Measurements from ENCODE around the gene CPSF7.

Gene CPSF7

DNA sequence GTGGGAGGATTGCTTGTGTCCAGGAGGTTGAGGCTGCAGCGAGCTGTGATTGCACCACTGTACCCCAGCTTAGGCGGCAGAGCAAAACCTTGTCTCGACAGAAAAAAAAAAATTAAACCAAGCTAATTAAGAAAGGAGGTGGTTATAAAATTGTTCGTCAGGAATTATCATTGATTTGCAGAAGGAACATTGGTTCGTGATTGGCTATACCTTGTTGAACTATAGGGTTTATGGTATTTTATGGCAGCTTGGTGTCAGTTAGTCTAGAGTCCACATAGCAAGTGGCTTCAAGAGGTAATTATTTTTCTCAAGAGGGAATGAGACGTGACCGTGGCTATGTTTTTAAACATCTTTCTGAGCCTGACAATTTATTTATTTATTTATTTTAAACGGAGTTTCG lies 48.9 kb downstream of the CPSF7 start:
- no peak for DNase-seq

DNA sequence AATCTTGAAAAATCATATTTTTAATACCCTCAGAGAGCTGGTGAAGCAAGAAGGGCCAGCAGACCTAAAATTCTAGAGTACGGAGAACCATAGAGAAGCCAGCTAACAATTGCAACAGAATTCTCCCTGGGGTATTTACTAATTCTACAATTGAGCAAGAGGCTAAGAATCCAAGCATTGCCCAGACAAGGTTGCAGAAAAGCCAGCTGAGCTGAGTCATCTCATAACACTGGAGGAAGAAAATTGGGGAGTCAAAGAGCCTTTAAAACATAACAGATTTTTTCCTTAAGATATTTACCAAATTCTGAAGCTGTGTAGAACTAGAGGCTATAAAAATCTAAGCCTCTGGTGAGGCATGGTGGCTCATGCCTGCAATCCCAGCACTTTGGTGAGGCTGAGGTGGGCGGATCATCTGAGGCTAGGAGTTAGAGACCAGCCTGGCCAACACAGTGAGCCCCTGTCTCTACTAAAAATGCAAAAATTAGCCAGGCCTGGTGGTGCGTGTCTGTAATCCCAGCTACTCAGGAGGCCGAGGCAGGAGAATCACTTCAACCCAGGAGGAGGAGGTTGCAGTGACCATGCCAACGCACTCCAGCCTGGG lies 51.0 kb downstream of the CPSF7 start:
- peak; percentile 93 for DNase-seq

DNA sequence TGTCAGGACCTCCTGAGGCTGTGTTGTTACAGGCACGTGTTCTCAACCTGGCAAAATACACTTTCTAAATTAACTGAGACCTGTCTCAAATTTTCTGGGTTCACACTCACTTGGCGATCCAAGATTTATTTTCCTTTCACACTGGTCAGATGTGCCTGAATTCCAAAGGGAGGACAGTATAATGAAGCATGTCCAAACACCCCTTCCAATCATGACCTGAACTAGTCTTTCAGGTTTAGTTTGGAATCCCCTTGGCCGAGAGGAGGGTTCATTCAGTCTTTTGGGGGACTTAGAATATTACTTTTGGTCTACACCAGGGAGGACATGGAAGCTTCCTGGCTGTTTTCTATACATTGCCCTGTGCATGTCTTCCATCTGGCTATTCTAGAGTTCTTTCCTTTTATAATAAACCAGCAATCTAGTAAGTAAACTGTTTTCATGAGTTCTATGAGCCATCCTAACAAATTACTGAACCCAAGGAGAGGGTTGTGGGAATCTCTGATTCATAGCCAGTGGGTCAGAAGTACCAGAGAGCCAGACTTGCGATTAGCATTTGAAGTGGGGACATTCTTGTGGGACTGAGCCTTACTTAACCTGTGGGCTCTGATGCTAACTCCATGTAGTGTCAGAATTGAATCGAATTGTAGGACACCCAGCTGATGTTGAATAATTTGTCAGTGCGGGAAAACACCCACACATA lies 52.2 kb downstream of the CPSF7 start:
- DNase-seq = peak; percentile 46

DNA sequence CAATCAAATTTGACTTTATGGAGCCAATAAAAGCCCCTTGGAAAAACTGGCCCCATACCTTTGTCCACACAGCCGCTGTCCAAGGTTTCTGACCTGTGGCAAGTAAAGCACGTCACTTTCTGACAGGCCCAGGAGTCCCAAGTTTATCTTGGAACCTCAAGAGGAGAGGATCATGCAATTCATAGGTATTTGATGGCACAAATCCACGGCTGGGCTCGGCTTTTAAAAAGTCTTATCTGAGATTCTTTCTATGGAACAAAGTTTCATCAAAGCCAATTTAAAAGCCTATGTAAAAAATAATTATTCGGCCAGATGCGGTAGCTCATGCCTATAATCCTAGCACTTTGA lies 54.0 kb downstream of the CPSF7 start:
- DNase-seq = no peak

DNA sequence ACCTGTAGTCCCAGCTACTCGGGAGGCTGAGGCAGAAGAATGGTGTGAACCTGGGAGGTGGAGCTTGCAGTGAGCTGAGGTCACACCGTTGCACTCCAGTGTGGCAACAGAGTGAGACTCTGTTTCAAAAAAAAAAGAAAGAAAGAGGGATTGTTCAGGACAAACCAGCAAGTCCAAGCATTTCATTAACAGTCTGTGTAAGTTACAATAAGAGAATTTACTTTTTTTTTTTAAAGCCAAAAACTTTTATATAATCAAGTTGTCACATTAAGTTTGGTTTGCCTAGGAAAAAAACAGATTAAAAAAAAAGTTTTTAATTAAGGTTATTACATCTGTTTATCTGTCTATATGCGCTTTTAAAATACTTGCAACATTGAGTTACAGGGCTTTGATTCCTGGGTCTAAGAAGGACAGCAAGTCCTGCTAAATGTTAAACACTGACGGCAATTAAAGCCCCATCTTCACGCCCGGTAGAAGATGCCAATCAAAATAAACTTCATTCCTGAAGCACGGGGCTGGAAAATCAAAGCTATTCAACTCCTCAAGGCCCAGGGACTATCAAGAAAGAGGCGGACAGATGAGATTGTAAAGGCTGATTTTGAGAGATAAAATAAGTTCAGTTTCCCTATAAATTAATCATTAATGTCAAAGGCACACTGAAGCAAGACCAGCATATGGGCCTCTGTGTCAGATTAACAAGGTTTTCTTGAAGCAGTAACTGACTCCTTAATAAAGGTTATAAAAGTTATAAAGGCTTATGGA lies 56.9 kb downstream of the CPSF7 start:
- DNase-seq = no peak

DNA sequence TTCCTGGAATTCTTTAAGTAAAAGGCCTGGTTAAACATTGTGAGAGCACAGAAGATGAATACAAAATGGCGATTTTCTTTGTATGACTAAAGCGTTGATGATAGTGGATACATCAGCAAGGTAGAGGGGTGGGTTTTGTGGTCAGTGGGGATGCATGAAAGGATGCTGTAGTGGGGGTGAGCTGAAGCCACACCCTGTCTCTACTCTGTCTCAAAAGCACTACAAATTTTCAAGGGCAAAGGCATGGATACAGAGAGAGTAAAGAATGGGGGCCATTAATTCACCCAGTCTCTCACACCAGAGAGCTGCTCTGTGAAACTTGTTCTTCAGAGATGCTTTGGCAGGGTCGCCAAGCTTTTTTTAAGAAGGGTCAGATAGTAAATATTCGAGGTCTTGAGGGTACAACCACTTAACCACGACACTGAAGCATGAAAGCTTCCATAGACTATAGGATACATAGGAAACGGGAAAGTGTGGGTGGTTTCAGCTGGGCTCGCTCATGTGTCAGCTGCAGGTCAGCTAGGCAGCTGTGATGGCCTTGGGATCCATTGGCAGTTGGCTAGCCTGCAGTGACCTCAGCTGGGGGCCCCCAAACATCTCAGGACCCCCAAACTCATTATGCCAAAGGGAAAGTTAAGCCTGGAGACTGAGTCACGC lies 59.3 kb downstream of the CPSF7 start:
- DNase-seq = no peak

DNA sequence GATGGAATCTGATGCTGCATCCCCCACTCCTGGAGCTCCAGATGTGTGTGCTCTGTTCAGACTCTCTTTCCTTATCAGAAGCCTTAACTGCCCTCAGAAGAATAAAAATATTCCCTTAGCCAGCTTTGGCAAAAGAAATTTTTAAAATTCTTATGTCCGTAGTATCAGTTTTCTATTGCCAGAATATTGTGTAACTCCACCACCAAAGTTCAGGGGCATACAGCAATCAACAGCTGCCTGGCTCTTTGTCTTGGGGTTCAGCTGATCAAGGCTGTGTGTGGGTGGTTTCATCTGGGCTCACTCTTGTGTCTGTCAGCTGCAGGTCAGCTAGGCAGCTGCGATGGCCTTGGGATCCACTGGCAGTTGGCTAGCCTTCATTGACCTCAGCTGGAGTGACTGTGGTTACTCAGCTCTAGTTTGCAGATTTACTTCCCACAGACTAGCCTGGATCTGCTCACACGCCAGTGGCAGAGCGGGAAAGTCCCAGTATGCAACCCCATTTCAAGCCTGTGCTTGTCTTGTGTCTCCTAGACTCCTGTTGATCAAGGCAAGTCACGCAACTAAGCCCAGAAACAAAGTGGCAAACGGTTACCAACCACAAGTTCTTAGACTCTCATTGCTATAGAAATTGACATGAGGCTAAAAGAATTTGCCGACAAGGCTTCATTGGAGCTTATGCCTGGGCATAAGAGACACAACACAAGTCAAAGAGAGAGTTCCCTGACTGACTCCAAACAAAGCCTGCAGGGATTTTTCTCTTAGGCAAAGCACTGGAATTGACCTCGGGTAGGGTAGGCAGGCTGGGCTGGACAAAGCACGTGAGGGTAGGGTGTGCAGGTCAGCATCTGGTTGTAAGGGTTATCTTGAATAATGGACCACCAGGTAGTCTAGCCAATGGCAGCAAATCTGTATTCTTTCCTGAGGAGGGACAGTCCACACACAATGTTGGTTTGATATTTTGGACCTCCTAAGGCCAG lies 60.1 kb downstream of the CPSF7 start:
- peak; percentile 91 for DNase-seq

DNA sequence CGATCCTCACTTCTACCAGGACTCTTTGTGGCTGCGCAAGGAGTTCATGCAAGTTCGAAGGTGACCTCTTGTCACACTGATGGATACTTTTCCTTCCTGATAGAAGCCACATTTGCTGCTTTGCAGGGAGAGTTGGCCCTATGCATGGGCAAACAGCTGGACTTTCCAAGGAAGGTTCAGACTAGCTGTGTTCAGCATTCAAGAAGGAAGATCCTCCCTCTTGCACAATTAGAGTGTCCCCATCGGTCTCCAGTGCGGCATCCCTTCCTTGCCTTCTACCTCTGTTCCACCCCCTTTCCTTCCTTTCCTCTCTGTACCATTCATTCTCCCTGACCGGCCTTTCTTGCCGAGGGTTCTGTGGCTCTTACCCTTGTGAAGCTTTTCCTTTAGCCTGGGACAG lies 61.1 kb downstream of the CPSF7 start:
- DNase-seq = no peak

DNA sequence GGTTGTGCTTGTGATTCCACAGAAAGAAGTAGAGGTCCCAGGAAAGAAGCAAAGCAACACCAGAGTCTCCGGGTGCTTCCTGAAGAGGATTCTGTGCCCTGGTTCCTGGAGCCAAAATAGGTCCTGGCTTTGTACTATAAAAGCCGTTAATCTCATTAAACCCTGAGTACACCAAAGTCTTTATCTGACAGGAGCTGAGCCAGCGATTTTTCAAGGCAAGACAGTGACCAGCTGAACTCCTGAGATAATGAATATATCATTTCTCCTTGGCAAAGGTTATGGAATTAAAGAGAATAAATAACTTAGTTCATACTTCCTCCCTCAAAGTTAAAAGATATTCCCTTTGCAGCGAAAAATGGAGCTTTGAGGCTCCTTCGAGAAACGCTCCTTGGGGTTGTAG lies 62.4 kb downstream of the CPSF7 start:
- no peak for DNase-seq

DNA sequence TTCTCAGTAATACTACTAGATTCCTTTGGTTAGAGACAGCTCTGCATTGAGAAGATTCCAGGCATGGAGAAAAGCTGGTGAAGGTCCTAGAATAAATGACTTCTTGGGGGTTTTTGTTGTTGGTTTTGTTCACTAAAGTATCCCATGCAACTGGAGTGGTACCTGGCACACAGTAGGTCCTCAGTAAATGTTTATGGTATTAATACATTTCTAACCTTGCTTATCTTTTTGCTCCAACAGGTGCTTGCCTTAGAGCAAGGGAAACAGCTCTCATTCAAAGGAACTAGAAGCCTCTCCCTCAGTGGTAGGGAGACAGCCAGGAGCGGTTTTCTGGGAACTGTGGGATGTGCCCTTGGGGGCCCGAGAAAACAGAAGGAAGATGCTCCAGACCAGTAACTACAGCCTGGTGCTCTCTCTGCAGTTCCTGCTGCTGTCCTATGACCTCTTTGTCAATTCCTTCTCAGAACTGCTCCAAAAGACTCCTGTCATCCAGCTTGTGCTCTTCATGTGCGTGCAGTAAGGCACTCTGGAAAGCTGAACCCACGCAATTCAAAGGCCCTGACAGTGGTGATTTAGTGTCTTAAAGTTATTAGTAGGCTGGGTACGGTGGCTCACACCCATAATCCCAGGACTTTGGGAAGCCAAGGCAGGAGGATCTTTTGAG lies 65.6 kb downstream of the CPSF7 start:
- DNase-seq = no peak

DNA sequence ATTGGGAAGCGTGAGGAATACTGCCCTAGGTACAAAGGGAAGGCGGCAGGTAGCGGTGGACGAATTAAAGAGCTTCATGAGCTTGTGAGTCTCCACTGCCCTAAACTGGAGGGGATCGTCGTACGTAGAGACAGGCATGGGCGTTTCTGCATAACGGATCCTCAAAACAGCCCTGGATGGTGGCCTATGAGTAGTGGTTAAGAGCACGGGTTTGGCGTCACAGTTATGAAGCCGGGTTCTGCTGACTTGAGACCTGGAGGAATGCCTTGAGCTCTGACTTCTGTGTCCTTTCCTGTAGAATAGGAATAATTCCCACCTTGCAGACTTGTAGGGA lies 67.3 kb downstream of the CPSF7 start:
- DNase-seq = peak; percentile 72

DNA sequence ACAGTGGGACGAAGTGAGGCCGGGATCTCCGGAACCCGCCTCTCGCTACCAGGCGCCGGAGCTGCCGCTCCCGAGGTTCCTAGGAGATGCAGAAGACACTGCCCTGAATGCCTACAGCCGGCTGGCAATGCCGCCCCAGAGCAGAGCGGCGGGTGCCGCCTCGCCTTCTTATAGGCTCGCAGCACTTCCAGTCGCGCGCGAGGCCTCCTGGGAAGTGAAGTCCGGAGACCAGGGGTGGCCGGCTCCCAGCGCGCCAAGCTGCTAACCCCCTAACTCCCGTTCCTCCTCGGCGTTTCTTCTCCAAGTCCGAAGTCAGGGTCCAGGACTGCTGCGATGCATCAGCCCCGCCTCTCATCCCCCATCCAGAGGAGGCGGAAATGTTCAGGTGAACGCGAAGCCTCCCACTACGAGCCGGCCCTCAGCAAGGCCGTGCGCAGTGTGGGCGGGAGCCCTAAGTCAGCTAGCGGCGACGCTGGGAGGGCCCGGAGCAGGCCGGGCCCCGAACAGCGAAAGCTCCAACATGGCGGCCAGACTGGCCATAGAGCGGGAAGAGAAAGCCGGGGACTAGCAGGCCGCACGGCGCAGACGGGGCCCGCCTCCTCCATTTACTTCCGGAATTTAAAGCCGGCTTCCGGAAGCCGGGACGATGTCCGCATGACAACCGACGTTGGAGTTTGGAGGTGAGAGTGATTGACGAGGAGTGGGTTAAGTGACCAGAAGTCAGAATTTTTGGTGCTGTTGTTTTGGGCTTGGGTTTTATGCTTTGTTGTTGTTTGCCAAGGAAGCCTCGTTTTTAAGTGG lies 67.8 kb downstream of the CPSF7 start, which contains the start of the genes CYB561A3 and TMEM138:
Gene CYB561A3 (minus strand): TSS at position 142 of the 801 bp plus-strand sequence. CDS start 5,169 bp downstream, outside the sequence.
Gene TMEM138 (plus strand): TSS at position 634 of the 801 bp plus-strand sequence. CDS start 2,017 bp downstream, outside the sequence.
- DNase-seq = peak; percentile 98

DNA sequence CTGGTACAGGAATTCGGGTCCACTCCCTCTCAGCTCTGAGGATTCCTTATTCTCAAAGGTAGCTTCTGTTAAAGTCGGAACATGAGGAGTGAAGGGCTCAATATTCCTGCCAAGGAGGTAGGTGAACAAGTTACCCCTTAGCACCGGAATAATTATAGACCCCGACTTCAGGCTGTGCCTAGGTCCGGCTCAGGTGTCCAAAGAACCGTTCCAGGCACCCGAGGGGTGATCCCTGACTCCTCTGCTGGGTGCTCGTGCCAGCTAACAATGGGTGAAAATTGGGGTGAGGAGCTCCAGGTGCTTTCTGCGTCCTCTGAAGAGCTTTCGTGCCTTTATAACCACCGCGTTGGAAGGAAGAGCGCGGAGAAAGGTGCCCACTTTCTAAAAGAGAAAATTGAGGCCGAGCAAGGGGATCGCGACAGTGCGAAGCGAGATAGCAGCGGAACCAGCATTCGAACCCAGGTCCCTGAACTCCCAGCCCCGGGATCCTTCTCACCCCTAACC lies 68.5 kb downstream of the CPSF7 start:
- DNase-seq = no peak

DNA sequence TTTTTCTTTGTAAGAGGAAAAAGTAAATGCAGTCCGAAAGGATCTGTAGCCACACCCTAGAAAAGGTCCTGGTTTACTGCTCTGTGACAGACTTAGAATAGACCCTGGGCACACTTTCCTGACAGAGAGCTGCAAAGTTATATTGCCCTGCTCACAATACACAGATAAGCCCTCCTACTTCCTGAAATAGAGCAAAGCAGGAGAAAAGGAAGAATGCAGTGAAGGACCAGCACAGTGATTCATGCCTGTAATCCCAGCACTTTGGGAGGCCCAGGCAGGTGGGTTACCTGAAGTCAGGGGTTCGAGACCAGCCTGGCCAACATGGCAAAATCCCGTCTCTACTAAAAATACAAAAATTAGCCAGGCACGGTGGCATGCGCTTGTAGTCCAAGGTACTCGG lies 70.3 kb downstream of the CPSF7 start:
- no peak for DNase-seq

DNA sequence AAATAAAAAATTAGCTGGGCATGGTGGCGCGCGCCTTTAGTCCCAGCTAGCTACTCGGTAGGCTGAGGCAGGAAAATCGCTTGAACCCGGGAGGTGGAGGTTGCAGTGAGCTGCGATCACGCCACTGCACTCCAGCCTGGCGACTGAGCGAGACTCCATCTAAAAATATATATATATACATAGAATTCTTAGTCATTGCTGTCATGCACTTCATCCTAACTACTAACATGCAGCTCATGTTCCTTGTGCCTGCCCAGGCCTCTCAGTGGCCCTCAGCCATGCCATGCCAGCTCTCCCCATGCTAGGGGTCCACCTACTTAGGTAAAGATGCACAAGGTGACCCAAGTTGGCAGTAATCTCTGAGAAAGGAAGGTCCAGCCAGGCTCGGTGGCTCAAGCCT lies 71.2 kb downstream of the CPSF7 start:
- DNase-seq = no peak

DNA sequence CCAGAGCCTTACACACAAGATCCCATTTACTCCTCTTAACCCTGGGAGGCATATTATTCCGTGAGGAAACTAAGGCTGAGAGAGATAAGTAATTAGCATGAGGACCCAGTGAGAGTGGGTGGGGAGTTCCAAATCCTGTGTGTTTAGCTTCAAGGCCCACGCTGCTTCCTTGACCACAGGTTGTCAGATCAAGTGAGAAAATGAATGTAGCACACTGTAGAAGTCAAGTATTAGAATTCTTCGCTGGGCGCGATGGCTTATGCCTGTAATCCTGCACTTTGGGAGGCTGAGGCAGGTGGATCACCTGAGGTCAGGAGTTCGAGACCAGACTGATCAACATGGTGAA lies 71.9 kb downstream of the CPSF7 start:
- no peak for DNase-seq

DNA sequence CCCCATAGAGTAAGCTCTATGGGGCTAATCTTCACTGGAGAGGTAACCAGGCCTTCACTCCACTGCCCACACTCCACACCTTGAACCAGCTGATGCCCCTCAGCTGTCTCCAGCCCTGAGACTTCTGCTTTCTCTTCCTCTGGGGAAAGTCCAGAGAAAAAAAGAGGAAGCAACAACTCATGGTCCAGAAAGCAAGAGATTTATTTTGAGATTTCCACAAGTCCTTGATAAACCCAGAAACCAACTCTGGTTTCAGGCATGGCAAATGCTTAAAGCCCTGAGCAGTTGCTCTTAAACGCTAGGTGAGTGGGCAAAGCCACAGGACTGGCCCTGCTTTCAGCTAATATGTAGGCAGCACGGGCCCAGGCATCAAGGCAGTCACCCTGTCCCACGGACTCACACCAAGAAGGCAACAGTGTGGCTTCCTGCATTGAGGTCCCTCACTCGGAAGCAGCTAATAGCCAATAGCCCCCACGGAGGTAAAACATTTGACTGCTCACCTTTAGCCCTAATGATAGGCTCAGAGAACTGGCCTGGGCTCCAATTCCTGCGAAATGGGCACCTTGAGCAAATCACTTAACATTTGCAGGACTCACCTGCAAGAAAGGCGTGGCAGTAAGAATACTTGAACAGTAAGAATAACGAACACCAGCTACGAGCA lies 72.4 kb downstream of the CPSF7 start:
- peak; percentile 88 for DNase-seq

DNA sequence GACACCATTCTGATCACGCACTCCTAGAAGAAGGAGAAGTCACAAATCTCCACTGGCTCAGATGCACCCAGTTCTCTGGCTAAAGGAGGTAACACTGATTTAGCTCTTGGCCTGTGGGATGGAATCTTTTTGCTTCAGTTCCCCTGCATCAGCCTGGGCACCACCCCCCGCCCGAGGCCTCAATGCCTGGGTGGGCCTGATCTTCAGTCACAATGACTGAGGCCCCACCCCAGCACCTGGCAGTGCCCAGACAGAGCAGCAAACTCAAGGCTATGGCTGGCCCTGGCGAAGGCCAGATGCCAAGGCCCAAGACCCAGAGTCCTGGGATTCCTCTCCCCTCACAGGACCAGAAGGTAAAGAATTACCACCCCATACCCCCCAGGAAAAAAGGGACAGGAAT lies 73.1 kb downstream of the CPSF7 start:
- no peak for DNase-seq

DNA sequence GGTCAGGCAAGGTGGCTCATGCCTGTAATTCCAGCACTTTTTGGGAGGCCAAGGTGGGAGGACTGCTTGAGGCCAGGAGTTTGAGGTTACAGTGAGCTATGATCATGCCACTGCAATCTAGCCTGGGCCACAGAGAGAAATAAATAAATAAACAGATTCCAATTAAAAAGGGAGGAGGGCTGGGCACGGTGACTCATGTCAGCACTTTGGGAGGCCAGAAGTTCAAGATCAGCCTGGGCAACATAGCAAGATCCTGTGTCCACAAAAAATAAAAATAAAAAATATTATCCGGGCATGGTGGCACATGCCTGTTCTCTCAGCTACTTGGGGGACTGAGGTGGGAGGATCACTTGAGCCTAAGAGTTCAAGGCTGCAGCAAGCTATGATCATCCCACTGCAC lies 75.6 kb downstream of the CPSF7 start:
- DNase-seq = no peak
